GM04504 (cell line): ENCODE results near the gene ARHGEF7.
"Not testable (repeated sequence)": the region's sequence is repeated elsewhere in the genome, so short reads cannot be mapped to it uniquely, and the experiment has no call there.

ENCODE experiments used
- DNase-seq: peaks from one replicate; pipeline ENCODE4 v3.0.0-alpha.2; 2012; ENCODE audit warnings: low read depth

The ARHGEF7 gene

DNA sequence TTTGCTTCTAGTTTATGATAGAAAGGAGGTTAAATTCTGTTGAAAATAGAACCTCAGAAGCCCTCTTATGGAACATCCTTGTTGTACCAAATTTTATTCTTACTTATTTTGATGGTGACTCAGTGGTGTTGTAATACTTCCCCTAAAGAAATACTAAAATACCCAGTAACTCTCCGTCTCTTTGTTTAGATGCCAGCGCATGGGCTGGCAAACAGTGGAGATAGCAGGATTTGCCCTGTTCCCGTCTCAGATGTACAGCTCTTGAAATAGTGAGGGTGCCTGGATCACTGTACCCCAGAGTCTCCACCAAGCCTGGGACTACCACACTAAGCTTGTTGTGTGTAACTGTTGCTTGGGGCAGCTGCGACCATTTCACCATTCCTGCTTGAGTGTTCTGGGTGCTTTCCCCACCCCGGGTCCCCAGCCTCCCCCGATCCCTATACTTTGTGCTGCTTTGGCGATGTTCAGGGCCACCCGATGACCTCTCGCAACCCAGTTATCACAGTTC lies 138.3 kb downstream of the ARHGEF7 start:
- no peak for DNase-seq

GRCh38 chr13:111255228-111255790 lies 140.2 kb downstream of the ARHGEF7 start:
- no peak for DNase-seq

- no peak for DNase-seq
Observed at GRCh38 chr13:111256458-111256857, 141.3 kb downstream of the ARHGEF7 start.

- no peak for DNase-seq
Observed at GRCh38 chr13:111256946-111257345, 141.8 kb downstream of the ARHGEF7 start.

GRCh38 chr13:111257899-111258298 lies 142.8 kb downstream of the ARHGEF7 start:
- DNase-seq, result not testable (repeated sequence)

GRCh38 chr13:111258637-111259036 lies 143.5 kb downstream of the ARHGEF7 start:
- no peak for DNase-seq

- no peak for DNase-seq
Observed at GRCh38 chr13:111259058-111259457, 143.9 kb downstream of the ARHGEF7 start.

DNA sequence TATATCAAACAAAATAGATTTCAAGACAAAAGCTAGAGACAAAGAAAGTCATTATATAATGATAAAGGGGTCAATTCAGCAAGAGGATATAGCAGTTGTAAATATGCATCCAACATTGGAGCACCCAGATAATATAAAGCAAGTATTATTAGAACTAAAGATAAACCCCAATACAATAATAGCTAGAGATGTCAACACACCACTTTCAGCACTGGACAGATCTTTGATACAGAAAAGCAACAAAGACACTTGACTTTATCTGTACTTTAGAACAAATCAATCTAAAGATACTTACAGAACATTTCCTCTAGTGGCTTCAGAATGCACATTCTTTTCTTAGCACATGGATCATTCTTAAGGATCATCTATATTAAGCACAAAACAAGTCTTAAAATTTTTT lies 146.2 kb downstream of the ARHGEF7 start:
- no peak for DNase-seq

DNA sequence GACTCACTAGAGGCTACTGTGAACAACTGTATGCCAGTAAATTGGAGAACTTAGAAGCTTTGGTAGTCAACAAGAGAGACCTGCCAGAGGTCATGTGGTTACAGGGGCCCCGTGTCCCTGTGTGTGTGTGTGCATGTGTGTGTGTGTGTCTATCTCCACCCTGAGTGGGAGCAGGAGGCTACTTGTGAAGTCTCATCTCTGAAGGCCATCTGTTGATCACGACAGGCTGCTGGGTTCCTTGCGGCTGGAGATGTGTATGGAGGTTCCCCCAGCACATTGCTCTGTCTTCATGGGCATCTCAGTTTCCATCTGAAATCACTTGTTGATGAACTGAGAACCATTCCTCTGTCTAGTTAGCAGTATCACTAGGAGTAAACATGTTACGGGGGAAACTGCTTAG lies 147.2 kb downstream of the ARHGEF7 start:
- DNase-seq, result no peak

- DNase-seq, result no peak
Observed at GRCh38 chr13:111262715-111263114, 147.6 kb downstream of the ARHGEF7 start.

GRCh38 chr13:111263566-111263965 lies 148.5 kb downstream of the ARHGEF7 start:
- no peak for DNase-seq

DNA sequence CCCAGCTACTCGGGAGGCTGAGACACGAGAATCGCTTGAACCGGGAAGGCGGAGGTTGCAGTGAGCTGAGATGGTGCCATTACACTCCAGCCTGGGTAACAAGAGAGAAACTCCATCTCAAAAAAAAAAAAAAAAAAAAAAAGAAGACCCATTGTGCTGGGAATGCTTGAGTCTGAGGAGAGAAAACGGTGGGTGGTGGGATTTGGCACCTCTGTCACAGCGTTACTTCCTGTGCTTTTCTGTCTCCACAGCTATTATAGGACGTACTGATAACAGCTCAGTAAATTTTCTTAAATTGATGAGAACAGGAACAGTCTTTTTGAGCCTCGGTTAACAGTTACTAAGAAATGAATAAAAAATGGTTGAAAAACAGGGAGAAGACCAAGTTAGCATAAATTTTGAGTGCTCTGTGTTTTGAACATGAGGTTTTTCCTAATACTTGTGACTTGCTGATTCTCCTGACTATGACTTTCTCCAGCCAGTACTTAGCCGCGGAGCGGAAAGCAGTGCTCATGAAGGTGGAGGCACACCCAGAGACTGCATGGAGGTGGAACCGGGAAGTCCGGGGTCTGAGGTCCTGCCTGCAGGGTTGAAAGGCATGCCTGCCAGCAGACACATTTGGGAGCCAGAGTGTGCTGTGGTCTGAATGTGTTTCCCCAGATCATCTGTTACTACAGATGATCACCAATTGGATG lies 150.0 kb downstream of the ARHGEF7 start:
- DNase-seq, result no peak

DNA sequence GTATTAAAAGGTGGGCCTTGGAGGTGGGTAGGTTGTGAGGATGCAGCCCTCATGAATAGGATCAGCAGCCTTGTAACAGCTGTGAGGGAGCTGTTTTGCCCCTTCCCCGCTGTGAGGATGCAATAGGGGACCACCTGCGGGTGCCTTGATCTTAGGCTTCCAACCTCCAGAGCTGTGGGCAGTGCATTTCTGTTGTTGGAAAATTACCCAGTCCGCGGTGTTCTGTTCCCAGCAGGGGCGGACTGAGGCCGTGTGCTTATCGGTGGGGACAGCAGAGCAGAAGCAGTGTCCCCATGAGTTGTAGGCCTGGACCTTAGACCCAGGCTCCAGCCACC lies 150.6 kb downstream of the ARHGEF7 start:
- no peak for DNase-seq

DNA sequence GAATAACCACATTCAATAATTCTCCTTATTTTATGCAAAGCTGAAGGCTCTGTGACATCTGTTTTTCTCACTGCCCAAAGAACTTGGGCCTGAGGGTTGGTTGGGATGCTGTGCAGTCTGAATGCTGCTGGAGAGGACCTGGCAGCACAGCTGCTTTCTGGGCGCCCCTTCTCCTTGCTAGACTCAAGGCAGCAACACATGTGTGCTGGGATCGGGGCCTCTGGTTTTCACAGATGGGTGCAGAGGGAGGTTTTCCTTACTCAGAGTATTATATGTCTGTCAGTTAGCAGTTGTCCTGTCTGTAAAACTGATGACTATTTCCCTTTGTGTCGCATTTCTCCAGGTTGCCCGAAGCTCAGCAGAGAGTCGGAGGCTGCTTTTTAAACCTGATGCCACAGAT lies 152.1 kb downstream of the ARHGEF7 start:
- DNase-seq, result no peak

DNA sequence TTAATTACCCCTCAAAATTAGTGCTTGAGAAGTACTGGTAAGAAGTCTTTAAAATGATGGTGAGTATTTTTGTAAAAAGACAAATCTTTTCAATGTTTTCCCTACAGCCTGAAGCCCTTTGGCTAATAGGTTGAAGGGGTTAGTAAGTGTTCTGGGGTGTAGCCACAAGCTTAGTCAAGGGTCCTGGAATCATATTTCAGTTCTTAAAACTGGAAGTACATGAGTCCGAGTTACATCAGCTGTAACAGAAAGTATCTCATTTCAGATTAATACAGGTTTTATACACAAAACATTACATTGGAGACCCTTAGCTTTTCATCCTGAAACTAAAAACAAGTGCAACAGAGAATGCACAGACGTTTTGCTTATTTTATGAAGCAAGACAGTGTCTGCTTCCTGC lies 152.7 kb downstream of the ARHGEF7 start:
- DNase-seq, result no peak

- no peak for DNase-seq
Observed at GRCh38 chr13:111269508-111269907, 154.4 kb downstream of the ARHGEF7 start.

DNA sequence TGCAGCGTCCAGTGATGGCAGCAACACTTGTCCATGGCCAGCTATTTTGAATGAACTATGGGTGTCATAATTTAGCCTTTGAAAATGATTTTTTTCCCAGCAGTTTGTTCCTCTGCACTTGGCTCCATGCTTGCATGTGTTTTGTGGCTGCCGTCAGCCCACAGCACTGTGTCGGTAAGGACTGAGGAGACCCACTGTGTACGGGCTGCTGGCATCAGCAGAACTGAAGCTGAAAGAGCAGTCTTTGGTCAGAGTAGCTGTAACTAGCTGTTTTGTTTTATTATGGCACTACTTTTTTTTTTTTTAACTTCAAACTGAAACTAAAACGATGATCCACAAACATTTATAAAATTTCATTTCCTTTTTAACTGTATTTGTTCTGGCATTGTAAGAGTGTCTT lies 155.0 kb downstream of the ARHGEF7 start:
- no peak for DNase-seq

DNA sequence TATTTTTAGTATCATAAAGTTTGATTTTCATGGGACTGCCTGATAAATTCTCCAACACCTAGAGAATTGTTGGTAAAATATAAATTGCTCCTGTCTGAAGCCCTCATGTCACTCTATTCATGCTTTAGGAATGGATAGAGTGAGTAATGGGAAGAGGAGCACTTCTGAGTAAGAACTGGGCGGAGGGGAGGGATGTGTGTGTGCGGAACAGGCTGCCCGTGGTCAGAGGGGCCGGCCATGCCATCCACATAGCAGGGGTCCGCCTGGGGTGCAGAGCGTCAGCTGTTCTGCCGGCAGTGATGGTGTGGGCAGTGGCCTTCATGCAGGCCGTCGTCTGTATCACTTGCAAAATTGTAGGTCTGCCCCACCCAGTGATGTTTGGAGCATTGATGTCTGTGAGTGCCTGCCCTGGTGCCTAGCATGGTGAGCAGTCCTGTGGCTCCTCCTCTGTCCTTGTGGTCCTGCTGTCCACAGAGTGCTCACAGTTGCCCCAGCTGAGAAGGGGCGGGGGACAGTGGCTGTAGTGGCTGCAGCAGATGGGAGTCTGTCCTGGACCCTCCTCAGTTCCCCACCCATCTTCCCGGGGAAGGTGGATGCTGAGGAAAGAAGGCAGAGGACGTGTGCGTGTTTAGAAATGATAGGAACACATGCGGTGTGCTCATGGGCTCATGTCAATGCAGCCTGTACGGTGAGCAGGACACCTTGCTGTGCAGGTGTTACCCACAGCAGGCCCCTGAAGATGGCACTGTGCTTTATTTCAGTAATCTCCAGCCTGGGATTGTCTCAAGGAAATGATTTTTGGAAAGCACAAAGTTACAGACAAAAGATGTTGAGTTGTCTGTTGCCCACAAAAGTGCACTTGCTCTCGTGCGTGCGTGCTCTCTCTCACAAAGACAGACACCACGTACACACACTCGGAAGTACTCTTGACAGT lies 155.9 kb downstream of the ARHGEF7 start:
- DNase-seq, result no peak

GRCh38 chr13:111272117-111272516 lies 157.0 kb downstream of the ARHGEF7 start:
- no peak for DNase-seq

DNA sequence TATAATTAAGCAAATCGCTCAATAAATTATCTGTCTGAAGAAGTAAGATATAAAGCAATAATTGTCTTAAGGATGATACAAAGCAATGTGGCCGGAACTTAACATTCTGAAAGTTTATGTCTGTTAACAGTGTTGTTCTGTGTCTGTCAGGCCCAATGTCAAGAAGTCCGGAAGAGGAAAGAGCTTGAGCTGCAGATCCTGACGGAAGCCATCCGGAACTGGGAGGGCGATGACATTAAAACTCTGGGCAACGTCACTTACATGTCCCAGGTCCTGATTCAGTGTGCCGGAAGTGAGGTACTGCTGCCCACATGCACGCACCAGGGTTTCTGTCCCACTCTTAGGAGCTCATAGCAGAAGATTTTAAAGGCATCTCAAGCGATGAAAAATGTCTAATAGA lies 160.3 kb downstream of the ARHGEF7 start:
- no peak for DNase-seq

GRCh38 chr13:111275995-111276618 lies 161.0 kb downstream of the ARHGEF7 start:
- no peak for DNase-seq

DNA sequence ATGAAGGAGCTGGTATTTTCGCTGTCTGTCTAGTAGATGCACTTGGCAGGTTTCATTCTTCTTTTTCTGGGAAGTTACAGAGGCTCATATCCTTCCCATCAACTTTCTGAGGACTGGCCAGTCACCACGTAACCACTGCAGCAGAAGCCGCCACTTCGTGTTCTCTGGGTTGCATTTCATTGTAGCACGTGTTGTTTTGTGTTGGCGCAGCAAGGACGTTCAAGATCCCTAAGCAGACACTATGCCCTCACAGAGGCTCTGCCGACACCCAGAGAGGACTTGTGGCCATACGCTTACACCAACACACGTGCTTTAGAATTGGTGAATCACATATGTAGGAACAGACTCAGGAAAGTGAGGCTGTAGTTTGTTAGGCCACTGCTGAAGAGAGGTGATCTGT lies 163.1 kb downstream of the ARHGEF7 start:
- no peak for DNase-seq
